ENCODE data around the gene SLIT1. TPM values are rescaled to one million over a fixed set of nuclear protein-coding genes. Genes with fewer than 3 reads are reported as not detected.
A peak's percentile ranks its signal among the peaks of the same experiment; 100 is the strongest.

The SLIT1 gene
- total RNA-seq, 1 donor from 2014 or later, result 0.40 TPM

DNA sequence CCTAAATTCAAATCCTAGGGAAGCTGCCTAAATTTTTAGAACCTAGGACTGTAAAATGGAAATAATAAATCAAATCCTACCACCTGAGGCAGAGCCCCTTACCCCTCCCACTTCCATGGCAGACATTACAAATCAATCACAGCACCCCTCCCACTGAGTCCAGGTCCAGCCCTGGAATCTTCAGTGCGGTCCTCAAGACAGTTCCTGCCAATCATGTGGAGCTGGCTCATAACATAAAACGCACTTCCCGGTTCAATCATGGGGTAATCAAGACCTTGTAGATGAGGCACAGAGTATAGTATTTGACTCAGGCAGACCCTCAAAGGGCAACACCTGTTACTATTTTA, 157.0 kb downstream of the SLIT1 start:
- Mint-ChIP-seq H3K4me3 (no peak overlapping the region), H3K9me3 (no peaks in the 10 kb centered on the region), H3K27me3 (ENCODE audit: low read depth) (peaks cover 30% of the 10 kb centered on the region), H3K4me1 (peaks cover 16% of the 10 kb centered on the region), H3K36me3 (no peaks in the 10 kb centered on the region), H3K27ac (no peak overlapping the region)
- no peak for DNase-seq (ENCODE audit: low spot score in 2 of 2, unreplicated experiment in 2 of 2)
- TF ChIP-seq CTCF (IDR thresholded peaks at IDR 0.05; ENCODE audit: unreplicated experiment), result no peak

DNA sequence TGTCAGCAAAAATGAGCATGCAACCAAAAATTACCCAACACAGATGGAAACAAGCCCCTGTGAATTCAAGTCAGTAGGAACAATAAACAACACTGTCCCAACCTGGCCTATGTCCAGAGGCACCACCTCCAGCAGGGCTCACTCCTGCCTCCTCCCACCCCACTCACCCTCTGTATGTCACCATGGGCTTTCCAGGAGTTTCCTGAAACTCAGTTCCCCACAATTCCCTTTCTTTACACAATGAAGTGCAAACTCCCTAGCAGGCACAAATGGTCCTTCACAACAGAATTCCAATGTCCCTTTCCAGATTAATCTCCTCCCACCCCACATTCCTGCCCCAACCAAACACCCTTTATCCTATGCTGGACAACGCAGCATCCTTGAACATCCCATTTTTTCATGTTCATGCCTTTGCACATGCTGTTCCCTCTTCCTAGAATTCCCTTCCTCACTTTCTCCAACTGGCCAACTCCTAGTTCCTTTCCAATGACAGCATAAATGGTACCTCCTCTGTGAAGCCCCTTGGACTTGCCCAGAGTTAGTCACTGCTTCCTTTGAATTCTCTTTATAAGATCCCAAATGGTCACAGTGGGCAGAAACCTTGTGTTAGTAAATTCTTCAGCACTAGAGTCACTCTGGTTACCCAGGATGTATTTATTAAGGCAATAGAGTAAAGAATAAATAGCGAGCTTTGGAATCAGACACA, 157.5 kb downstream of the SLIT1 start:
- no peak for DNase-seq (ENCODE audit: low spot score in 2 of 2, unreplicated experiment in 2 of 2)
- Mint-ChIP-seq H3K4me3 (no peak overlapping the region), H3K4me1 (peaks cover 18% of the 10 kb centered on the region), H3K36me3 (no peaks in the 10 kb centered on the region), H3K27me3 (ENCODE audit: low read depth) (peaks cover 27% of the 10 kb centered on the region), H3K9me3 (no peaks in the 10 kb centered on the region), H3K27ac (no peak overlapping the region)
- no peak for TF ChIP-seq CTCF (IDR thresholded peaks at IDR 0.05; ENCODE audit: unreplicated experiment)

GRCh38 chr10:97025613-97026242, 160.0 kb downstream of the SLIT1 start:
- peak; percentile 62 for TF ChIP-seq CTCF (IDR thresholded peaks at IDR 0.05; ENCODE audit: unreplicated experiment)
- H3K36me3 Mint-ChIP-seq, result no peaks in the 10 kb centered on the region
- peaks cover 18% of the 10 kb centered on the region for H3K4me1 Mint-ChIP-seq
- no peak for DNase-seq (ENCODE audit: low spot score in 2 of 2, unreplicated experiment in 2 of 2)
- peaks cover 20% of the 10 kb centered on the region for H3K27me3 Mint-ChIP-seq (ENCODE audit: low read depth)
- H3K27ac Mint-ChIP-seq, result no peak overlapping the region
- no peak overlapping the region for H3K4me3 Mint-ChIP-seq
- H3K9me3 Mint-ChIP-seq, result no peaks in the 10 kb centered on the region

GRCh38 chr10:97024168-97025073, 161.3 kb downstream of the SLIT1 start:
- H3K4me3 Mint-ChIP-seq, result no peak overlapping the region
- no peak for DNase-seq (ENCODE audit: low spot score in 2 of 2, unreplicated experiment in 2 of 2)
- peaks cover 18% of the 10 kb centered on the region for H3K4me1 Mint-ChIP-seq
- no peak for TF ChIP-seq CTCF (IDR thresholded peaks at IDR 0.05; ENCODE audit: unreplicated experiment)
- H3K9me3 Mint-ChIP-seq, result no peaks in the 10 kb centered on the region
- peak overlapping the region; percentile 89 for H3K27ac Mint-ChIP-seq
- H3K27me3 Mint-ChIP-seq (ENCODE audit: low read depth), result peaks cover 14% of the 10 kb centered on the region
- H3K36me3 Mint-ChIP-seq, result no peaks in the 10 kb centered on the region

DNA sequence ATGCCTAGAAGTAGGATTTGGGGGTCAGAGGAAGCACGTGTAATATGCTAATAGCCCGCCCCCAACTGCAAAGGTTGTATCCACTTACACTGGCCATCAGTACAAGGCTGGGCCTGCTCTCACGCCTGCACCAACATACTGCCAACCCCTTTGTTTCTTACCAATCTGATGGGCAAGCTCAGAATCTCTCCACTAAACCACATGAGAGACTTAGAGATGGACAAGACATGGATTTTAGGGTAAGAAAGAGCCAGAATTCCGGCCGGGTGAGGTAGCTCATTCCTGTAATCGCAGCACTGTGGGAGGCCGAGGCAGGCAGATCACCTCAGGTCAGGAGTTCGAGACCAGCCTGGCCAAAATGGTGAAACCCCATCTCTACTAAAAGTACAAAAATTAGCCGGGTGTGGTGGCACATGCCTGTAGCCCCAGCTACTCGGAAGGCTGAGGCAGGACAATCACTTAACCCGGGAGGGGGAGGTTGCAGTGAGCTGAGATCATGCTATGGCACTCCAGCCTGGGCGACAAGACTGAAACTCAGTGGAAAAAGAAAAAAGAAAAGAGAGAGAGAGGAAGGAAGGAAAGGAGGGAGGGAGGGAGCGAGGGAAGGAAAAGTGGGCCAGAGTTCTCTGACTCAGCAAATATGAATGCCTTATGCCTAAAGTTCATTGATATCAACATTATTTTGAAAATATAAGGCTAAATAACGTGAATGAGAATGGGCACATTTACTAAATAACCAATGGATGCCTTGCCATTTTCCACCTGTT, 162.2 kb downstream of the SLIT1 start:
- no peaks in the 10 kb centered on the region for H3K9me3 Mint-ChIP-seq
- H3K27me3 Mint-ChIP-seq (ENCODE audit: low read depth), result peaks cover 11% of the 10 kb centered on the region
- no peak overlapping the region for H3K27ac Mint-ChIP-seq
- H3K4me1 Mint-ChIP-seq, result peaks cover 18% of the 10 kb centered on the region
- DNase-seq (ENCODE audit: low spot score in 2 of 2, unreplicated experiment in 2 of 2), result no peak
- TF ChIP-seq CTCF (IDR thresholded peaks at IDR 0.05; ENCODE audit: unreplicated experiment), result no peak
- H3K36me3 Mint-ChIP-seq, result no peaks in the 10 kb centered on the region
- no peak overlapping the region for H3K4me3 Mint-ChIP-seq

Data from mesothelial cell of epicardium (in vitro differentiated cells).